Inflammatory macrophage (primary cell): ENCODE results near the gene COX14.
A peak's percentile ranks its signal among the peaks of the same experiment; 100 is the strongest.

Experiments used
- DNase-seq, 2 donors: peaks; one replicate each; pipeline ENCODE4 v3.0.0-alpha.2; 2020 to 2022

The COX14 gene

GRCh38 chr12:50162230-50162629 lies 50.2 kb downstream of the COX14 start:
- DNase-seq: peak in 1 of 2 donors; percentile 3

GRCh38 chr12:50164963-50165362 lies 52.9 kb downstream of the COX14 start:
- no peak for DNase-seq

- peak; percentile 42 to 70 for DNase-seq
Measured at GRCh38 chr12:50166799-50167048, 54.7 kb downstream of the COX14 start.

GRCh38 chr12:50167049-50167828 lies 55.2 kb downstream of the COX14 start, which contains the start of gene CERS5:
Gene CERS5, minus strand, starts transcription at chr12:50167369. Its CDS starts 72 bp downstream, at chr12:50167297.
- DNase-seq: peak; percentile 98 to 99
